NCI-H128 (cell line): ENCODE results near the gene SCAF11.

Source experiments
- DNase-seq: peaks from one replicate; lab custom pipeline; 2025; ENCODE audit not compliant: unreplicated experiment; lab: John Stamatoyannopoulos, UW

The SCAF11 gene

DNA sequence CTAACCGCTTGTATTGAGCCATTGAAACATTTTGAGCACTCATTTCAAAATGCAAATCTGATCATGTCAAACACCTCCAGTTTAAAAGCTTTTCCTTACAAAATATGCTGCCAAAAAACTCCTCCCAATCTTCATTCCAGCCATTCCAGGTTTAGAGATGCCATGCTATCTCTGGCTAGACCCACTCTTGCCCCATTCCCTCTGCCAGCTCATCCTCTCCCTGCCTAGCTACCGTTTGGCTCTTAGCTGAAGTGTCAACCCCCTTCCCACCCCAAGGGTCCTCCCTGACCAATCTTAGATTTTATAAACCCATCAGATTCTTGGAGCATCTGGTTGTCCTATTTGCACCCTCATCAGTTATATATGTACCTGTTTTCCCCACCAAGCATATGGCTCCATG is 75.0 kb downstream of the SCAF11 start:
- DNase-seq = no peak

DNA sequence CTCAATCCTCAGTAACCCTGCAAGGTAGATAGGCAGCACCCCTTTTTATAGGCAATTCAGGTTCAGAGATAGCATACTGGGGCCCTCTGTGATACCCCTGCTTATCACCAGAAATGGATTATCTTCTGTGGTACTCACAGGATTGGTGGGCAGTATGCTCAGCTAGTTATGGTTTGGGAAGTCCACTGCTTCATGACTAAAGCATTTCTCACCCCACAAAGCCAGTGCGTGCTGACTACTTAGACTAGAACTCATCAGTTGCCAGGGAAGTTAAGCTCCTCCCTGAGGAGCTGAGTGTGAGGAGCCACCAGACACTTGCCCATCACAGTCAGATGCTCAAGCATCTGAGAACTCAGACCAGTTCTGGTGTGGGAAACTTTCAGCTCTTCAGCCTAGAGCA is 76.3 kb downstream of the SCAF11 start:
- no peak for DNase-seq

DNA sequence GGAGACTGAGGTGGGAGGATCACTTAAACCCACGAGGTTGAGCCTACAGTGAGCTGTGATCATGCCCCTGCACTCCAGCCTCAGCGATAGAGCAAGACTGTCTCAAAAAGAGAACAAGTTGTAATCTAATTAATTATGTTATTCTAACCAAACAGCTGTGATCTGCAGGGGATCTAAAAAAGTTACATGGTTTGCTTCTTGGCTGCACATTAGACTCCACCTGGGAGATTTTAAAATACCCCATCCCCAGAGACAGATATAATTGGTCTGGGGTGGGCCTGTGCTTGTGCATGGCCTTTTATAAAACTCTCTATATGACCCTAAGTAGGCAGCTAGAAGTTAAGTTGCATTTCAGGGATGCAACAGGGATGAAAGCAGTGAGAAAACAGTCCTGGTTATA is 76.7 kb downstream of the SCAF11 start:
- DNase-seq = no peak

DNA sequence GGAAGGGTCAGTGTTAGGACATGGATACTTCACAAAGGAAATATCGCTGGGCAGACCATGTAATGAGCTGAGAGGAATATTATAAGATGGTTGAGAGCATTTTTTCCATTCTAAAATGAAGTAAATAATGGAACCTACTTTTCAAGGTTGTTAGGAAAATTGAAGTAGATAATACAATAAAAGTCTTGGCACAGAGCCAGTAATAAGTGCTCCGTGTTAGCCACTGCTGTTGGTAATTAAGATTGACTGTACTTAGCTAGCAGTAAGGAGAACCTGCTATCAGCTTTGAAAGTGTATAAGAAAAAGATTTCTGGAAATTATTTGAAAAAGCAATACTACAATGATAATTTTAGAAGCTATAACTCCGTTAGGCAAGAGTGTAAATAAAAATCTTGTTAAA is 77.6 kb downstream of the SCAF11 start:
- DNase-seq = no peak

DNA sequence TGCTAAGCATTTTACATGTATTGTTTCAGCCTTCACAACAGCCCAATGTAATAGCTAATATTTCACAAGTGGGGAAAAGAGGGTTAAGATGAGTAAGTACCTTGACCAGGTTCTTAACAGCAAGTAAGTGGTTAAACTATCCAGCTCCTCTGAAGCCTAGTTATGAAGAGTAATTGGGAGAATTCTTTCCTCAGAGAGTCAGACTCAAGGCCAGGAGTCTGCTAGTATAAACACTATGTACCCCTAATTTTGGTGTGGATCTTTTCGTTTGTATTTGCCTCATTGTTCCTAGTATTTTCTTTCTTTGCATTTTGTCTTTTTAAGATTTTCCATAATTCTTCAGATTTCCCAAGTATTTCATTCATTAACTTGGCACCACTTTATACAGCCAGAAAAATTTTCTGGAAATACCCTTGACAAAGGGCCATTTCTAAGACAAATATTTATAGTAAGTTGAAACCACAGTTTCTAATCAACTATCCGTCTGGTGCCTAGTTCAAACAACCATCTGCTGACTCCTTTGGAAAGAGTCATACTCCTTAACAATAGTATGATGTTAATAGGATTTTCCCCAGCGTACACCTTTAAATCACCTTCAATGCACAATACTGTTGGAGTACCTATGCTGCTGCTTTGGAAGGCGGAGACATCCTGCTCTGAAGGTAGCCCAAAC is 81.2 kb downstream of the SCAF11 start:
- DNase-seq = no peak

DNA sequence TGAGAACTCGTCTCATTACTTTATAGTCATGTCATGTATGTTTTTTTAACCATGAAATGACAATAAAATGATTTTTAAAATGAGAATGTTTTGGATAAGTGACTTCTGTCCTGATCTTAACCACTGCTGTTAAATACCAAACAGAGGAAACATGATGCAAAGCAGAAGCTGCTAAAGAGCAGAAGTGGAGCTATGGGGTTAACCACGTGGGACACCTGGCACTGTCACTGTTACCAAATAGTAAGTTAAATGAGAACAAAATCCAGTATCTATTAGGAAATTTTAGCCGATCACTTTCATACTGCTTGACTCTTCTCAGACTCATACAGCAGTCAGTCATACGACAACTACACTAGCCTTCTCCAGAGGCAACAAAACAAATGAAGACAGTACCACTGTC is 82.4 kb downstream of the SCAF11 start:
- DNase-seq = no peak

DNA sequence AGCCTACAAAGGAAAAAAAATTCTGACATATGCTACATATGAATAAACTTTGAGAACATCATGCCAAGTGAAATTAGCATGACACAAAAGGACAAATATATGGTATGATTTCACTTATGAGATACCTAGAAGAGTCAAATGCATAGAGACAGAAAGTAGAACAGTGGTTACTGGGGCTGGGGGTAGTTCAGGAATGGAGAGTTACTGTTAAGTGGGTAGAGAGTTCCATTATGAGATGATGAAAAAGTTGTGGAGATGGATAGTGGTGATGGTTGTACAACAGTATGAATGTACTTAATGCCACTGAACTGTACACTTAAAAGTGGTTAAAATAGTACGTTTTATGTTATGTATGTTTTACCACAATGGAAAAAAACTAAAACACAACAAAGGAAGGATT is 92.3 kb downstream of the SCAF11 start:
- no peak for DNase-seq

DNA sequence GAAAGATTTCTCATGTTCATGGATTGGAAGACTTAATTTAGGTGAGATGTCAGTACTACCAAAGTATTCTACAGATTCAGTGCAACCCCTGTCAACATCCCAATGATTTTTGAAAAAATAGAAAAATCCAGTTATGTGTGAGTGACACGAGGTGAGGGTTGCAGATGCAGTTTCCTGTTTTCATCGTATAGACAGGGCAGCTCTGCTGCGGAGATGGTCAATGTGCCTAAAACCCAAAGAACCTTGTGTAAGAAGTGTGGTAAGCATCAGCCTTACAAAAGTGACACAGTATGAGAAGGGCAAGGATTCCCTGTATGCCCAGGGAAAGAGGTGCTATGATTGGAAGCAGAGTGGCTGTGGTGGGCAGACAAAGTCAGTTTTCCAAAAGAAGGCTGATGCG is 94.4 kb downstream of the SCAF11 start:
- no peak for DNase-seq

DNA sequence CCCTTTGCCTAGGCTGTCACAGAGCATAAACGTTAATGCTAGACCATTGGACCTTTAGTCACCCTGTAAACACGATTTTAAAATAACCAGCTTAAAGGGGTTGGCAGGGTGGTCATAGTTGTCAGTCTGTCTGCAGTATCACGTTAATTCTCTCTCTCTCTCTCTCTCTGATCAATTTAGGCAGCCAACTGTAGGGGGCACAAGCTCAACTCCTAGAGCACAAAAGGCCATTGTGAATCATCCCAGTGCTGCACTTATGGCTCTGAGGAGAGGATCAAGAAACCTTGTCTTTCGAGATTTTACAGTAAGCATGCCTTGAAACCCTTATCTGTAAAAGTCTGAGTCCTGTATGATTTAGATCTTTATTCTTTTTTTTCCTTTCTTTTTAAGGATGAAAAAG is 97.1 kb downstream of the SCAF11 start:
- DNase-seq = no peak

GRCh38 chr12:45890276-45890675 is 100.1 kb downstream of the SCAF11 start:
- DNase-seq = no peak

DNA sequence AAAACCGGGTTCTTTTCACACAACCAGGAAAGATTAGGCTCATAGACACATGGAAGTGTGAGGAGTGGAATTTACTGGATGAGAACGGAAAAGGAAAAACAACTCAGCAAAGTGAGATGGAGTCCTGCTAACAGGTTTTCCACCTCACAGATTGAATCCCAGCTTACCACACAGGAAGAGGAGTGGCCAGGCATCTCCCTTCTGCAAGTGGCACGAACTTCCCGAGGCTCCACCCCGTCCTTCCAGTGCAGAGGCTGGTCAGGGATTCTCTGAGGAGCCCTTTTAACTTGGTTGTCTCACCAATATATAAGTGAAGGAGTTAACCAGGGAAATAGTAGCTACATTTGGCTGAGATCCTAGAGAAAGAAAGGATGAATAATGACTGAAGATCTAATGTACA is 102.8 kb downstream of the SCAF11 start:
- no peak for DNase-seq

DNA sequence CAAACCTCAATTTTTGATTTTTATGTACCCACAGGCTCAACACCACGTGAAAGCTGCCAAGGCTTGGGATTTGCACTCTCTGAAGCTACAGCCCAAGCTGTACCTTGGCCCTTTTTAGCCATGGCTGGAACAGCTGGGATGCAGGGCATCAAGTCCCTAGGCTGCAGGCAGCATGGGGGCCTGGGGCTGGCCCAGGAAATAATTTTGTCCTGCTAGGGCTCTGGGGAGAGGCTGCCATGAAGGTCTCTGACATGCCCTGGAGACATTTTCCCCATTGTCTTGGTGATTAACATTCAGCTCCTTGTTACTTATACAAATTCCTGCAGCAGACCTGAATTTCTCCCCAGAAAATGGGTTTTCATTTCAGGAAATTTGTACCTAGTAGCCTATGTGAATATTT is 103.7 kb downstream of the SCAF11 start:
- DNase-seq = no peak

DNA sequence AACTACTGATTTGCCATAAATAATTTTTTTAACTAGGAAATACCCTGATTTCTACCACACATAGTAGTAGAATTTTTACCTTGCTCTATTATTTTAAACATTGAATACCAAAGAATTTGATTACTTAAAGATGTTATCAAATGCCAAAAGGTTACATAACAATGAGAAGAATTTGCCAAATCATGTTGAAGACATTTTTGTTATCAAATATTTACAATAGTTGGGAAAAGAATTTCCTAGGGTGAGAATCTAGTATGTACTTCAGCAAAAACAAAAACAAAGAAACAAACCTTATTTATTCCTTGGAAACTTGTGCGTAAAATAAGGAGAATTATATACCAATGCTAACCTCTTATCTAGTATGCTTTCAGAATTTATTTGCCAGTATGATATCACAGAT is 107.2 kb downstream of the SCAF11 start:
- DNase-seq = no peak

DNA sequence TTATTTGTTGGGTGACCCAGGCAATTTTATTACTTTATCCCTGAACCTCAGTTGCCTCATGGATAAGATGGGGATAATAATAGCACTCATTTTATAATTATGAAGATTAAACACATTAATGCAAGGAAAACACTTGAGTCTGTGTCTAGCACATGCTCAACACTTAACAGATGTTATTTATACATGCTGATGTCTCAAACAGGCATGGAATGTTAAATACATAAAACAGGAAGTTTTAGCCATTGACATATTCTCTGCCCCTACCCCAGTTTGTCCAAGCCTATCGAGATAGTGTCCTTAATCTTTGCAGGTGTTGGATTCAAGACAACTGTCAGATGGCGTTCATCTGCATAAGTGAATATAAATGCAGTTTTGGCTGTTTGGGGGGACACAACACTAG is 109.8 kb downstream of the SCAF11 start:
- DNase-seq = no peak

- no peak for DNase-seq
These were observed 110.9 kb downstream of the SCAF11 start for GRCh38 chr12:45879363-45879895.

DNA sequence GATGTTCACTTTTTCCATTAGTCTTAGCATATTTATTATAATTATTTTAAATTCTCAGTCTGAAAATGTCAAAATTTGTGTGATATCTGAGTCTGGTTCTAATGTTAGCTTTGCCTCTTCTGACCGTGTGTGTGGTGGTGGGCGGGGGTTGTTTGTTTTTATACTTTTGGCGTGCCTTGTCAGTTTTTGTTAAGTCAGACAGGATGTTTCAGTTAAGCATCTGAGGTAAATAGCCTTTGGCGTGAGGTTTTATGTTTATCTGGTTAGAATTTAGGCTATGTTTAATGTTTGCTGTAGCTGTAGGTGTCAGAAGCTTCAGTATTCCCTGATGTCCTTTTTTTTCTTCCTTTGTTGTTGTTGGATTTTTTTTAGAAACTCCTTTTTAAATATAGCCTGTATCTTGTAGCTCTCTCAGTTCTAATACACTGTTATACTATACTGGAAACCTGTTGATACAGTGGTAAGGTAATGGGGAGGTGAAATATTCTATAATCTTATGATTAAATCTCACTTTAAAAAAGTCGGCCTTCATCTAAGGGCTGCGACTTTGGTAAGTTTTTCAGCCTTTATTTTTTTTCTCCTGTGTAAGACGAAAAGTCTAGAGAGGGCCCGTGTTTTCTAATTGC is 111.6 kb downstream of the SCAF11 start:
- DNase-seq = no peak

GRCh38 chr12:45877069-45877468 is 113.3 kb downstream of the SCAF11 start:
- DNase-seq = no peak

DNA sequence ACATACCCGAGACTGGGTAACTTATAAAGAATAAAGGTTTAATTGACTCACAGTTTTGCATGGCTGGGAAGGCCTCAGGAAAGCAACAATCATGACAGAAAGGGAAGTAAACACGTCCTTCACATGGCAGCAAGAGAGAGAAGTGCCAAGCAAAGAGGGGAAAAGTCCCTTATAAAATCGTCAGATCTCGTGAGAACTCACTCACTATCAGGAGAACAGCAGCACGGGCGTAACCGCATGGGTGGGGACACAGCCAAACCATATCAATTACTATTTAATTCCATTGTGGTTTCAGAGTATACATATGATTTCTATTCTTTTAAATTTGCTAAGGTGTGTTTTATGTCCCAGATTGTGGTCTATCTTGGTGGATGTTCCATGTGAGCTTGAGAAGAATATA is 117.9 kb downstream of the SCAF11 start:
- DNase-seq = no peak
